KBM-7 (cell line): Measurements from ENCODE around the gene CTBP1.

Experiments
- DNase-seq: peaks from one replicate; pipeline ENCODE4 v3.0.0-alpha.2; 2015
- in situ Hi-C: fragments of 300-500 bp; cut with MboI; formaldehyde crosslinking; loops from 2 replicates; pipeline ENCODE4 v1.14.3; 2020; ENCODE audit warnings: low sequenced_read_pairs, low pct_unique_long_range_greater_than_20kb, mixed read lengths

Gene CTBP1

GRCh38 chr4:1216076-1216614, 32.8 kb downstream of the CTBP1 start:
- no peak for DNase-seq
- in situ Hi-C loops: no loop called here

GRCh38 chr4:1215141-1216075, 33.5 kb downstream of the CTBP1 start:
- in situ Hi-C loops: no loop called here
- DNase-seq: no peak

GRCh38 chr4:1214101-1215095, 34.5 kb downstream of the CTBP1 start:
- no peak for DNase-seq
- in situ Hi-C loops: no loop called here

GRCh38 chr4:1213336-1213995, 35.5 kb downstream of the CTBP1 start:
- DNase-seq: no peak
- in situ Hi-C loops: no loop called here

- DNase-seq: no peak
- in situ Hi-C loops: no loop called here
Measured at GRCh38 chr4:1212546-1213335, 36.2 kb downstream of the CTBP1 start.

GRCh38 chr4:1211891-1212545, 36.9 kb downstream of the CTBP1 start:
- in situ Hi-C loops: no loop called here
- no peak for DNase-seq

- in situ Hi-C loops: no loop called here
- DNase-seq: no peak
Measured at GRCh38 chr4:1211371-1211770, 37.6 kb downstream of the CTBP1 start.

- in situ Hi-C loops: no loop called here
- no peak for DNase-seq
Measured at GRCh38 chr4:1210971-1211370, 38.0 kb downstream of the CTBP1 start.

GRCh38 chr4:1210241-1210841, 38.6 kb downstream of the CTBP1 start:
- in situ Hi-C loops: no loop called here
- no peak for DNase-seq

GRCh38 chr4:1209821-1210220, 39.1 kb downstream of the CTBP1 start:
- DNase-seq: no peak
- in situ Hi-C loops: no loop called here

- DNase-seq: no peak
Measured at GRCh38 chr4:1208970-1209704, 39.8 kb downstream of the CTBP1 start.

GRCh38 chr4:1208266-1208961, 40.5 kb downstream of the CTBP1 start:
- no peak for DNase-seq
- in situ Hi-C loops: no loop called here

More at GRCh38 chr4:1208970-1209704, 39.8 kb downstream of the CTBP1 start:
- in situ Hi-C loops: no loop called here

GRCh38 chr4:1207603-1208265, 41.2 kb downstream of the CTBP1 start:
- DNase-seq: no peak
- in situ Hi-C loops: no loop called here

- DNase-seq: no peak
- in situ Hi-C loops: no loop called here
Measured at GRCh38 chr4:1207157-1207470, 41.8 kb downstream of the CTBP1 start.

GRCh38 chr4:1206299-1207156, 42.4 kb downstream of the CTBP1 start:
- DNase-seq: no peak
- in situ Hi-C loops: no loop called here
